LNCaP clone FGC (cell line): Measurements from ENCODE around the gene LDAF1.

ENCODE experiments used
- DNase-seq: peaks from one replicate; pipeline ENCODE4 v3.0.0-alpha.2; 2011; ENCODE audit warnings: low read depth
- H3K4me3 ChIP-seq: 2 replicates; pipeline ENCODE4 v1.5.1; 2011; ENCODE audit warnings: mild to moderate bottlenecking, low read depth, low read length, control low read depth
- TF ChIP-seq, protein P1 (sequence below): IDR thresholded peaks from 2 replicates; pipeline ENCODE4 v1.5.1; 2012; ENCODE audit warnings: mild to moderate bottlenecking; ENCODE audit not compliant: control insufficient read depth, insufficient read depth; ENCODE audit errors: extremely low read depth

LDAF1 gene

DNA sequence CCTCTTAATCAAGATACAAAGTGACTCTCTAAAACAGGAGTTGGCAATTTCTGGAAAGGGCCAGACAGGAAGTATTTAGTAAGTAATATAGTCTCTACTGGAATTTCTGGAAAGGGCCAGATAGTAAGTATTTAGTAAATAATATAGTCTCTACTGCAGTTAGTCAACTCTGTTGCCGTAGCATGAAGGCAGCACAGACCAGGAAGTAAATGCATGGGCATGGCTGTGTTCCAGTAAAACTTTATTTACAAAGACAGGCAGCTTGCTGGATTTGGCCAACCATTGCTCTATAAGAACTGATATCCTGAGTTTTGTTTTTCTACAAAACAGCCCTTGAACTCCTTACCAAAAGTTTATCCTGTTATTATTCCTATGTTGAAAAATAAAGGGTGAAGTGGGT, 16.9 kb downstream of the LDAF1 start:
- TF ChIP-seq, protein P1, sequence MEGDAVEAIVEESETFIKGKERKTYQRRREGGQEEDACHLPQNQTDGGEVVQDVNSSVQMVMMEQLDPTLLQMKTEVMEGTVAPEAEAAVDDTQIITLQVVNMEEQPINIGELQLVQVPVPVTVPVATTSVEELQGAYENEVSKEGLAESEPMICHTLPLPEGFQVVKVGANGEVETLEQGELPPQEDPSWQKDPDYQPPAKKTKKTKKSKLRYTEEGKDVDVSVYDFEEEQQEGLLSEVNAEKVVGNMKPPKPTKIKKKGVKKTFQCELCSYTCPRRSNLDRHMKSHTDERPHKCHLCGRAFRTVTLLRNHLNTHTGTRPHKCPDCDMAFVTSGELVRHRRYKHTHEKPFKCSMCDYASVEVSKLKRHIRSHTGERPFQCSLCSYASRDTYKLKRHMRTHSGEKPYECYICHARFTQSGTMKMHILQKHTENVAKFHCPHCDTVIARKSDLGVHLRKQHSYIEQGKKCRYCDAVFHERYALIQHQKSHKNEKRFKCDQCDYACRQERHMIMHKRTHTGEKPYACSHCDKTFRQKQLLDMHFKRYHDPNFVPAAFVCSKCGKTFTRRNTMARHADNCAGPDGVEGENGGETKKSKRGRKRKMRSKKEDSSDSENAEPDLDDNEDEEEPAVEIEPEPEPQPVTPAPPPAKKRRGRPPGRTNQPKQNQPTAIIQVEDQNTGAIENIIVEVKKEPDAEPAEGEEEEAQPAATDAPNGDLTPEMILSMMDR: no peak
- DNase-seq: peak; percentile 90
- no peak overlapping the region for H3K4me3 ChIP-seq

DNA sequence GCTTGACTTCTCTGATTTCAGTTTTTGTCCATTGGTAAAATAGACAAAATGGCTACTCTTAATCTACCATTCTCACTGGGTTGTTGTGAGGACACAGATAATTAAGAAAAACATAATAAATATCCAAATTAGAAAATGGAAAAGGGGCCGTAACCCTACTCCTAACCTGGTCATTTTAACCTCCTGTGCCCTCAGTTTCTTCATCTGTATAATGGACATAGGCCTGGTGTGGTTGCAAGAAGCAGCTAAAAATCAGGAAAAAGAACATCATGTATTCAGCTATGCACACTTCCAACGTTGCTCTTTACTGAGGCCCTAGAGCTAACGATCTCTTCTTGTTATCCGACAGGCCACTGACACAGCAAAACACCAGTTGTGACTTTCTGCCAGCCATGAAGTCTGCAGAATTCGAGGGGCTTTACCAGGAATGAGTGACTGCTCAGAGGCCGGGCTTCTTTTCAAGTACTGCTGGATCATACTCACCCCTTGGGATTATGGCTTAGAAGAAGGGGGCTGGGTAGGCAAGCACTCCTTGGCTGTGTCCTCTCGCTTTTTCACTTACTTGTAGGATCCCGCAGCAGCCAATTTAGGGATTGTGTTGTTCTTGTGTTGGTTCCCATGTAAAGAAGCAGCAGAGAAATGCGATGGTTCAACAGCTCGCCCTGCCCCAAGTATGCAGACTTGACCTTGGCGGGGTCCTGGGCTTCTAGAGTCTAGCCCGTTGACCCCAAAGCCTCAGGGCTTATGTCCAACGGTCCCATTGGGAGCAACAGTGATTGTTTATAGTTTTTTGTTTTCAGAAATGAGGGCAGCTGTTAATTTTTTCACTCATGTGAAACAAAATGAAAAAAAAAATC, 20.9 kb downstream of the LDAF1 start:
- TF ChIP-seq, protein P1: no peak
- no peak overlapping the region for H3K4me3 ChIP-seq
- DNase-seq: no peak

DNA sequence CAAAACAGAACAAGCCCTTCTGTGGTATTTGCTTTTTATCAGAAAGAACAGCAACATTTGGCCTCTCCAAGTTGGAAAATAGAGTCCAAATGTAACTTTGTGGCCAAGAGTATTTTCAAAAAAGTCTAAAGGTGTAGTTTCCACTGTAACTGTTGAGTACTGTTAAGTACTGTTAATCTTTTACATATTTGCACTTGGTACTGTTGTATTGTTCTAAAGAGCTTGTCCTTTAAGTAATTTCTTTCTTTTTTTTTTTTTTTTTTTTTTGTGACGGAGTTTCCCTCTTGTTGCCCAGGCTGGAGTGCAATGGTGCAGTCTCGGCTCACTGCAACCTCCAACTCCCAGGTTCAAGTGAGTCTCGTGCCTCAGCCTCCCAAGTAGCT, 21.5 kb downstream of the LDAF1 start:
- no peak overlapping the region for H3K4me3 ChIP-seq
- DNase-seq: no peak
- TF ChIP-seq, protein P1: no peak

DNA sequence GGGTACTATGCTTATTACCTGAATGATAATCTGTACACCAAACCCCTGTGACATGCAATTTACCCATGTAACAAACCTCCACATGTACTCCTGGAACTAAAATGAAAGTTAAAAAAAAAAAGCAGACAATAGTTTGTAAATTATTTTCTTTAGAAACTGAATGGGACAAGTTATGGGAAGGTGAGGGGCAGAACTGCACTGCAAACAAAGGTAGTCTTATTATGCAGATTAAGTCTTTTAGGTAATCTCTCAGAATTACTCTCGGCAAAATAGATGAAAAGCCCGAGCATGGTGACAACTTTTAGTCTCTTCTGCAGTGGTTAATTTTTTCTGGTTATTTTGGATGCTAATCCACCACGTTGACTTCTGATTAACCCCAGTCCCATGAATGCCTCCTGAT, 25.5 kb downstream of the LDAF1 start:
- DNase-seq: no peak
- no peak overlapping the region for H3K4me3 ChIP-seq
- TF ChIP-seq, protein P1: no peak

DNA sequence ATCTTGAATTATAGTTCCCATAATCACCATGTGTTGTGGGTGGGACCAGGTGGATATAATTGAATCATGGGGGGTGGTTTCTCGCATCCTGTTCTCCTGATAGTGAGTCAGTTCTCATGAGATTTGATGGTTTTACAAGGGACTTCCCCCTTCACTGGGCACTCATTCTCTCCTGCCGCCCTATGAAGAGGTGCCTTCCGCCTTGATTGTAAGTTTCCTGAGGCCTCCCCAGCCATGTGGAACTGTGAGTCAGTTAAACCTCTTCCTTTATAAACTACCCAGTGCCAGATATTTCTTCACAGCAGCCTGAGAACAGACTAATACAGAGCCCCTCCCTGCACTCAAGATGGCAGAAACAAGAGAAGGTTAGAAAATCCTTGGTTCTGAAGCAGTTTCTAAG, 26.4 kb downstream of the LDAF1 start:
- TF ChIP-seq, protein P1: no peak
- no peak overlapping the region for H3K4me3 ChIP-seq
- no peak for DNase-seq

DNA sequence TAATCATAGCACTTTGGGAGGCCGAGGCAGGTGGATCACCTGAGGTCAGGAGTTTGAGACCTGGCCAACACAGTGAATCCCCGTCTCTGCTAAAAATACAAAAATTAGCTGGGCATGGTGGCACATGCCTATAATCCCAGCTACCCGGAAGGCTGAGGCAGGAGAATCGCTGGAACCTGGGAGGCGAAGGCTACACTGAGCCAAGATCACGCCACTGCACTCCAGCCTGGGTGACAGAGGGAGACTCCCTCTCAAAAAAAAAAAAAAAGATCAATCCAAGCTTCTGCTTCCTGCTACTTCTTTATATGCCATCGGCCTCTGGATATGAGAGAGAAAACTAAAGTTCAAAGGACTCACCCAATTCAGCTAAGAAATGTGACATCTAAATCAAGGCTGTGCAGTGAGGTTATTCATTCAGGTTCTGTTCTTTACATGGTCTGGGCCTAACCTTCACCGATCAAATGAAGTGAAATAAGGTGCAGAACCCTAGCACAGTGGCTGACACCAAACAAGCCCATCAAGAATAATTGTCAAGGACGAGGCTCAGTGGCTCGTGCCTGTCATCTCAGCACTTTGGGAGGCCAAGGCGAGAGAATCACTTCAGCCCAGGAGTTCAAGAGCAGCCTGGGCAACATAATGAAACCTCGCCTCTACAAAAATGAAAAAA, 27.3 kb downstream of the LDAF1 start:
- TF ChIP-seq, protein P1: no peak
- DNase-seq: no peak
- no peak overlapping the region for H3K4me3 ChIP-seq

DNA sequence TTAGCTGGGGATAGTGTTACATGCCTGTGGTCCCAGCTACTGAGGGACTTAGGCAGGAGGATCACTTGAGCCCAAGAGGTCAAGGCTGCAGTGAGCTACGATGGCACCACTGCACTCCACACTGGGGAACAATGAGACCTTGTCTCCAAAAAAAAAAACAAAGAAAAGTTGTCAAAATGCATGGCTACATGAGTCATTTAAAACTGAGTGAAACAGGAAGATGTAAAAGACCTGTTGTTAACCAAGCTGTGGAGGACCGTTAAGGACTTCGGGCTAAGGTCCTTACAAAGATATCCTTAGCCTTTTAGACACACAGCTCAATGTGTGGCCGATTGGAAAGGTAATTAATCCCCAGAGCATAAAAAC, 27.8 kb downstream of the LDAF1 start:
- TF ChIP-seq, protein P1: no peak
- no peak for DNase-seq
- H3K4me3 ChIP-seq: no peak overlapping the region
